ENCODE results near the gene SENP2.

DNA sequence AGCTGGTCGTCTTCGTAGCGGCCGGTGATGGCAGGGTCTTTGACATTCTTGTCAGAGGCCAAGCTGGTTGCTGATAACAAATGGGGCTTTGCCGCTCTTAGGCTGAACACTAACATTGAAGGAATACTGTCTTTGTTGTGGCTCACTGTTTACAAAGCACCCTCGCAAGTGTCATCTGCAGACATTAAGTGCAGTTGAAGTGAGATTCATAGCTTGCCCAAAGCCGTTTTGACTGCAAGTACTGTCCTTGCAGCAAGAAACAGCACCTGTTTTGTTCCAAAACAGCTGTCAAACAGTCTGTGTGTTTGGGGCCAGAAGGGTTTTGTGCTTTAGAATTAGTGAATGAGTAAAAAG, 568 bp downstream of the SENP2 start:
- TF ChIP-seq CTCF (IDR thresholded peaks at IDR 0.05 in 2 of 3, conservative IDR thresholded peaks at IDR 0.05 in 1 of 3; ENCODE audit: control insufficient read depth in 2 of 3, extremely low read depth in 1 of 3, insufficient read depth in 1 of 3, low read depth in 3 of 3, low read length in 3 of 3) (no peak), MYC (IDR thresholded peaks at IDR 0.05; ENCODE audit: insufficient read depth, insufficient read length, insufficient replicate concordance, low read length, severe bottlenecking) (no peak), POLR2AphosphoS5 (IDR thresholded peaks at IDR 0.05; ENCODE audit: low read length) (no peak), JUND (IDR thresholded peaks at IDR 0.05; ENCODE audit: low read depth, low read length) (no peak), ESRRA (IDR thresholded peaks at IDR 0.05; ENCODE audit: low read length) (no peak), KAT2A (conservative IDR thresholded peaks at IDR 0.05; ENCODE audit: control insufficient read depth, low read depth, low read length) (no peak)

Measured in GM12878 (cell line).